ENCODE measurements around the gene SEC24D. TPM values are rescaled to one million over a fixed set of nuclear protein-coding genes. Genes with fewer than 3 reads are reported as not detected.
A peak's percentile ranks its signal among the peaks of the same experiment; 100 is the strongest.

The SEC24D gene
- total and polyA plus RNA-seq, 12 donors: 6.1 to 24.4 (median 12.1) TPM

GRCh38 chr4:118746251-118746919, 89.5 kb downstream of the SEC24D start:
- ATAC-seq (peak; percentile 76 to 96 (median 89)), DNase-seq (peak in 1 of 2 donors; percentile 68)
- Histone ChIP-seq H3K9me3 (no peaks in the 10 kb centered on the region), H3K27me3 (no peaks in the 10 kb centered on the region), H3K4me3 (no peak overlapping the region), H3K27ac (peak overlapping the region; percentile 28 to 87 (median 74)), H3K36me3 (peaks cover 0 to 97% (median 9%) of the 10 kb centered on the region in 9 donors), H3K4me1 (peaks cover 10 to 70% (median 34%) of the 10 kb centered on the region in 9 donors)
- 3 to 13% methylated on average over 2 of the region's 2 CpGs for WGBS, 2 donors
- TF ChIP-seq CTCF (IDR thresholded peaks at IDR 0.05): no peak
- intact Hi-C loops (cut with DNase I): loop anchor here in 9 of 10 donors (1.0 to 10.0 kb wide), 11 partner anchors 25 to 548 kb away; partner anchors contain the start of gene SYNPO2 (in 2 of the 9)

- peaks cover 8 to 63% (median 35%) of the 10 kb centered on the region in 9 donors for H3K4me1 ChIP-seq
- no peaks in the 10 kb centered on the region for H3K27me3 ChIP-seq
- no peak for TF ChIP-seq CTCF (IDR thresholded peaks at IDR 0.05)
- H3K9me3 ChIP-seq: no peaks in the 10 kb centered on the region
- ATAC-seq (no peak), DNase-seq (no peak)
- intact Hi-C loops (cut with DNase I): loop anchor here in 9 of 10 donors (10.0 kb wide), 9 partner anchors 69 to 549 kb away; partner anchors contain the start of gene SYNPO2 (in 2 of the 9)
- 70 to 72% methylated on average over 3 of the region's 3 CpGs for WGBS, 2 donors
- H3K4me3 ChIP-seq: no peak overlapping the region
- peak overlapping the region; percentile 28 to 87 (median 74) for H3K27ac ChIP-seq
- H3K36me3 ChIP-seq: peaks cover 0 to 92% (median 11%) of the 10 kb centered on the region in 9 donors
Measured at GRCh38 chr4:118745357-118745756, 90.6 kb downstream of the SEC24D start.

- Histone ChIP-seq H3K4me1 (peaks cover 8 to 49% (median 31%) of the 10 kb centered on the region in 9 donors), H3K9me3 (no peaks in the 10 kb centered on the region), H3K36me3 (peaks cover 0 to 92% (median 17%) of the 10 kb centered on the region in 9 donors), H3K27ac (peak overlapping the region in 5 of 10 donors; percentile 54 to 82 (median 71)), H3K4me3 (no peak overlapping the region), H3K27me3 (no peaks in the 10 kb centered on the region)
- DNase-seq (no peak), ATAC-seq (no peak)
- intact Hi-C loops (cut with DNase I): loop anchor here (5.0 to 10.0 kb wide), 12 partner anchors 71 to 551 kb away; partner anchors contain the start of gene SYNPO2 (in 2 of the 10)
- no peak for TF ChIP-seq CTCF (IDR thresholded peaks at IDR 0.05)
- WGBS, 2 donors: 84 to 96% methylated on average over 4 of the region's 4 CpGs
Measured at GRCh38 chr4:118743867-118744266, 92.1 kb downstream of the SEC24D start.

GRCh38 chr4:118742050-118742449, 93.9 kb downstream of the SEC24D start:
- peaks cover 8 to 44% (median 30%) of the 10 kb centered on the region in 9 donors for H3K4me1 ChIP-seq

More at GRCh38 chr4:118742050-118742449, 93.9 kb downstream of the SEC24D start:
- ATAC-seq (no peak), DNase-seq (no peak)
- H3K27me3 ChIP-seq: no peaks in the 10 kb centered on the region
- no peak overlapping the region for H3K4me3 ChIP-seq
- peaks cover 0 to 92% (median 22%) of the 10 kb centered on the region in 9 donors for H3K36me3 ChIP-seq
- H3K9me3 ChIP-seq: no peaks in the 10 kb centered on the region
- intact Hi-C loops (cut with DNase I): loop anchor here (5.0 to 10.0 kb wide), 12 partner anchors 73 to 553 kb away; partner anchors contain the start of gene SYNPO2 (in 2 of the 10)
- H3K27ac ChIP-seq: peak overlapping the region in 8 of 10 donors; percentile 10 to 82 (median 67)
- TF ChIP-seq CTCF (IDR thresholded peaks at IDR 0.05): no peak
